22Rv1 (cell line): ENCODE data around the gene MRPL55.

Experiments used
- H3K27ac ChIP-seq: fragments of 450-650 bp; 2 replicates; pipeline ENCODE4 v1.5.1; 2017
- ZFX ChIP-seq: fragments of 450-650 bp; IDR thresholded peaks from 2 replicates; pipeline ENCODE4 v1.6.1; 2017; ENCODE audit warnings: antibody characterized with exemption, borderline replicate concordance
- TF ChIP-seq, protein P1 (sequence below): fragments of 450-650 bp; IDR thresholded peaks from 2 replicates; pipeline ENCODE4 v1.5.1; 2017; ENCODE audit warnings: mild to moderate bottlenecking

The MRPL55 gene

DNA sequence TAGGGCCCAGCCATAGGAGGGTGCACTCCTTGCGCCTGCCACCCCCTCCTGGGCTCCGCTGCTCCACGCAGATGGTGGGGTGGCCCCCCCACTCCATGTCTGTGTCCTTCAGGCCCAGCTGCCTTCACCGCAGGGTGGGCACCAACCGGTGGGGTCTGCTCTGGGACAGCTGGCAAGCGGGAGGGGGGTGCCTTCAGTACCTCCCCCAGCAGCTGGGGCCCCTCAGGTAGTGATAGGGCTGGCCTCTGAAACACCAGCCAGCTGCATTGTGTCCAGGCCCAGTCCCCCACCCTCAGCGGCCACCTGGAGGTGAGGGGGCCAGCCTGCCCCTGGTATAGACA, 41.0 kb upstream of the MRPL55 start:
- no peak overlapping the region for H3K27ac ChIP-seq
- TF ChIP-seq, protein P1, sequence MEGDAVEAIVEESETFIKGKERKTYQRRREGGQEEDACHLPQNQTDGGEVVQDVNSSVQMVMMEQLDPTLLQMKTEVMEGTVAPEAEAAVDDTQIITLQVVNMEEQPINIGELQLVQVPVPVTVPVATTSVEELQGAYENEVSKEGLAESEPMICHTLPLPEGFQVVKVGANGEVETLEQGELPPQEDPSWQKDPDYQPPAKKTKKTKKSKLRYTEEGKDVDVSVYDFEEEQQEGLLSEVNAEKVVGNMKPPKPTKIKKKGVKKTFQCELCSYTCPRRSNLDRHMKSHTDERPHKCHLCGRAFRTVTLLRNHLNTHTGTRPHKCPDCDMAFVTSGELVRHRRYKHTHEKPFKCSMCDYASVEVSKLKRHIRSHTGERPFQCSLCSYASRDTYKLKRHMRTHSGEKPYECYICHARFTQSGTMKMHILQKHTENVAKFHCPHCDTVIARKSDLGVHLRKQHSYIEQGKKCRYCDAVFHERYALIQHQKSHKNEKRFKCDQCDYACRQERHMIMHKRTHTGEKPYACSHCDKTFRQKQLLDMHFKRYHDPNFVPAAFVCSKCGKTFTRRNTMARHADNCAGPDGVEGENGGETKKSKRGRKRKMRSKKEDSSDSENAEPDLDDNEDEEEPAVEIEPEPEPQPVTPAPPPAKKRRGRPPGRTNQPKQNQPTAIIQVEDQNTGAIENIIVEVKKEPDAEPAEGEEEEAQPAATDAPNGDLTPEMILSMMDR, result no peak
- no peak for TF ChIP-seq ZFX

DNA sequence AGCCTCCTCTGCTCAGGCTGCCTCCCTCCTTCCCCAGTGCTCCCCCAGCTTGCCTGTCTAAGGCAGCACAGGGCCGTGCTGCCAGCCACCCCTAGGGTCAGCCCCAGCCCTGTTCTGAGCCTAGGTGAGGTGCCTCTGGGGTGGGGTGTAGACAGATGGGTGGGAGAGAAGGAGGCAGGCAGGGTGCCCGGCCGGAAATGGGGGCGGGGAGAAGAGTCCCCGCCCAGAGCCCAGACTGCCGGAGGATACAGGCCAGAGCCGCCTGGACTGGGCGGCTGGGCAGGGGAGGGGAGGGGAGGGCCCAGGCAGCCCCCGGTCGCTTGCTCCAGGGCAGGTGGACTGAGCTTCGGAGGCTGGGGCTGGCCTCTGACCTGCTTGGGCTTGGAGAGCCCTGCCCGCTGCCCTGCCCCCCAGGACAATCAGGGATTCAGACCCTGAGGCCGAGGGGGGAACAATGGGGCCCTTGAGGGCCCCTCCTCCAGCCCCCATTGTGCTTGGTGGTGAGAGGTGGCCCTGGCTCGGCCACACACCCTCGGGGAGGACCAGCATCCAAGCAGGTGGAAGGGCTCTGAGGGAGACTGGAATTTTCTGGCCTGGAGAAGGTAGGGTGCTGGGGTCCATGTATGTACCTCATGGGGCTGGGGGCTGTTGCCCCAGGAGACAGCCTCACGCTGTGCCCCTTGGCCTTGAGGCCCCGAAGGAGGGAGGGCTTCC, 40.5 kb upstream of the MRPL55 start, which contains the start of gene GJC2:
Gene GJC2, plus strand, starts transcription at position 525 of the 714 bp plus-strand sequence. CDS start 7,829 bp downstream, outside the sequence.
- TF ChIP-seq ZFX, result no peak
- TF ChIP-seq, protein P1, result no peak
- no peak within 1 kb of the TSS for H3K27ac ChIP-seq

DNA sequence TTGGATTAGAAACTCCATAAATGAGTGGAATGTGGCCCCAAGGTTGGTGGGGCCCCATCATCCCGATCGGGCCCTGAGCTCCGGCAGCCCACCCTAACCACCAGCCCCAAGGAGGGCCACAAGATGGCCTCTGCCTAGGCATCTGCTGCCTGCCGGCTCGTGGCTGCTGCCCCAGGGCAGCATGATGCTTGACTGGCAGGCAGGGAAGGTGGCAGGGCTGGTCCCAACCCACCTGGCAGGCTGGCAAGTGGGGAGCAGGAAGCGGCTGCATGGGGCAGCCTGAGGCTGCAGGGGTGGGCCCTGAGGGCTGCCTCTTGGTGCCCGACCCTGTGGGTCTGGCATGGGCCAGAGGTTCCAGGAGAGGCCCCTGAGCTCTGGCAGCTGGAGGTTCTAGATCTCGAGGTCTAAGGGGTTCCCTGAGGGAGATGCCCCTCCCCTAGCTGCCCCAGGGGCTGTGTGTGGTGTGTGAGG, 39.9 kb upstream of the MRPL55 start:
- TF ChIP-seq, protein P1, result no peak
- TF ChIP-seq ZFX, result no peak
- no peak overlapping the region for H3K27ac ChIP-seq

DNA sequence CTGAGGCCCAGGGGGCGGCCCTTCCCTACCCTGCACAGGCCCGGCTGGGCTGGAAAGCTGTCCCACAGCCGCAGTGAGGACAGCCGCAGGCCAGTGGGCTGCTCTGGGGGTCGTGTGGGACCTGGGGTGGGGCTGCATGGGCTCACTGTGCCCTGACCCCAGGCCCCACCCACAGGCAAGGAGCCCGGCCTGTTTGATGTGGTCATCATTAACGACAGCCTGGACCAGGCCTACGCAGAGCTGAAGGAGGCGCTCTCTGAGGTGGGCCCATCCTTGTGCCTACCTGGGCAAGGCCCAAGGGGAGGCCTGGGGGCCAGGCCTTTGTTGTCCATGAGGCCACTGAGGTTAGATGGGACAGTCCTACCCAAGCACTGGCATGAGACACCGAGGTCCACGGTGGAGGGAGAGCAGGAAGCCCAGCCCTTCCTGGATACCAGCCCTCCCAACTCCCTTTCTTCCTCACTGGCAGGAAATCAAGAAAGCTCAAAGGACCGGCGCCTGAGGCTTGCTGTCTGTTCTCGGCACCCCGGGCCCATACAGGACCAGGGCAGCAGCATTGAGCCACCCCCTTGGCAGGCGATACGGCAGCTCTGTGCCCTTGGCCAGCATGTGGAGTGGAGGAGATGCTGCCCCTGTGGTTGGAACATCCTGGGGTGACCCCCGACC, 39.2 kb upstream of the MRPL55 start:
- TF ChIP-seq ZFX, result no peak
- TF ChIP-seq, protein P1, result no peak
- no peak overlapping the region for H3K27ac ChIP-seq

DNA sequence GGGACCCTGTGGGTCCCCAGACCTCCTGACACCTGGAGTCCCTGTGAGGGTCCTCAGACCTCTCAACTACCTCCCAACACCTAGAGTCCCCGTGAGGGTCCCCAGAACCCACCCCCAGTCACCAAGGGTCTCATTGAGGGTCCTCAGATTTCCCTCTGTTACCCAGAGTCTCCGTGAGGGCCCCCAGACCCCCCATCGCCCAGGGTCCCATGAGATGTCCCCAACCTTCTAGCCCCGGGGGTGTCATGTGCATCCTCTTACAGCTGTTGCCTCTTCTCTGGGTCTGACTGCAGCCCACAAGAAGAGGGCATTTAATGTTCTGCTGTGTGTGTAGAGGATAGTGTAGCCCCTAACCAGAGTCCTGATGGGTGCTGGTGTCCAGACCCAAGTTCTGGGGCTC, 38.7 kb upstream of the MRPL55 start:
- H3K27ac ChIP-seq, result no peak overlapping the region
- TF ChIP-seq ZFX, result no peak
- TF ChIP-seq, protein P1, result no peak

DNA sequence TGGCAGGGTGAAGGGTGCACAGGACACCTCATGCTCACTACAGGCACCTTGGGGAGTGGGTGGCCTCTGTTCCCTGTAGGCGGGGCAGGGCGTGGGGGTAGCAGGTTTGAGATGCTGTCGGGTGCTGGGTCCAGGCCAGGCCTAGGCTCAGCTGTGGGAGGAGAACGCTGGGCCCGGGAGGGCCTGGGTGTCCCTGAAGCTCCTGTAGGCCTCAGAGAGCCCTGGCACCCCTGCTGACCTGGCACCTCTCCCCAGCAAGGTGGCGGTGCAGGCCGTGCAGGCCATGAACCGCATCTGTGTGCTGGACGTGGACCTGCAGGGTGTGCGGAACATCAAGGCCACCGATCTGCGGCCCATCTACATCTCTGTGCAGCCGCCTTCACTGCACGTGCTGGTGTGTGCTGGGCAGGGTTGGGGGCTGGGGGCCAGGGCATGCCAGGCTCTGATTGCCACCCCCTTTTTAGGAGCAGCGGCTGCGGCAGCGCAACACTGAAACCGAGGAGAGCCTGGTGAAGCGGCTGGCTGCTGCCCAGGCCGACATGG, 38.1 kb upstream of the MRPL55 start:
- TF ChIP-seq ZFX, result no peak
- TF ChIP-seq, protein P1, result no peak

DNA sequence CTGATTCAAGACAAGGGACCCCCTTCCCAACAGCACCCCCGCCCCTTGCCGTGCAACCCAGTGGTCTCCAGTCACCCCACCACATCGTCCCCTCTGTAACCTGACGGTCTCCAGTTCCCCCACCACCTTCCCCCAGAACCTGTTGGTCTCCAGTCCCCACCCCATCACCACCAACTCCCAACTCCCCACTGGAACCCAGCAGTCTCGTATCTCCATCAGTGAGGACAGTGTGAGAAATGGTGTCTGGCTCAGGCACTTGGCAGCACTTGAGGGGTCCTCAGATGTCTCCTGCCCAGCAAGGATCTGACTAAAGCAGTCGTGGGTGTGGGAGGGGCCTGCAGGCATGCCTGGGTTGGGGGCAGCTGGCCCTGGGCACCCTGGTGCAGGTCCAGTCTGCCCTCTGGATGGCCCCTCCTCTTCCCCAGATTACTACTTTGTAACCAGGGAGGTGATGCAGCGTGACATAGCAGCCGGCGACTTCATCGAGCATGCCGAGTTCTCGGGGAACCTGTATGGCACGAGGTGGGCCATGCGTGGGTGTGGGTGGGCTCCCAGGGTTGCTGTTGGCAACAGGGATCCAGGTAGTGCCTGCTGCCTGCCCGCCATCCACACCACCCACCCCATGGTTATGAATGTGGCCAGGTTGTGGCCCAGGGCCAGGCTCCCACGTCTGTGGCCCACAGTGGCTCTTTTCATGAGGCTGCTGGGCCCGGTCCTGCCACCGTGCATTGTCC, 37.5 kb upstream of the MRPL55 start:
- TF ChIP-seq, protein P1, result no peak
- no peak for TF ChIP-seq ZFX
- no peak overlapping the region for H3K27ac ChIP-seq

More for the DNA sequence above, 38.1 kb upstream of the MRPL55 start:
- no peak overlapping the region for H3K27ac ChIP-seq
